Tibial nerve (tissue), 4 donors: ENCODE data around the gene RASSF7.

Source experiments
- CTCF ChIP-seq, 5 experiments: fragments of 200-600 bp in 3 of 5; fragments of 450-650 bp in 2 of 5; sonication (generic) in 3 of 5; IDR thresholded peaks; one replicate each; pipeline ENCODE4 v1.5.1; 2016 to 2019; ENCODE audit warnings: antibody characterized with exemption in 5 of 5, mild to moderate bottlenecking in 3 of 5, moderate library complexity in 2 of 5
- EP300 ChIP-seq, 2 donors: sonication (generic); formaldehyde crosslinking; IDR thresholded peaks; one replicate each; pipeline ENCODE4 v1.6.1; 2017; ENCODE audit warnings: antibody characterized with exemption in 2 of 2, mild to moderate bottlenecking in 1 of 2
- POLR2A ChIP-seq, 2 donors: fragments of 450-650 bp; IDR thresholded peaks; one replicate each; pipeline ENCODE4 v1.6.1; 2017; ENCODE audit warnings: antibody characterized with exemption in 2 of 2, mild to moderate bottlenecking in 2 of 2, moderate library complexity in 2 of 2

GRCh38 chr11:574632-575312 is 14.0 kb downstream of the RASSF7 start:
- TF ChIP-seq POLR2A (IDR thresholded peaks at IDR 0.05): no peak
- no peak for TF ChIP-seq CTCF (IDR thresholded peaks at IDR 0.05)
- TF ChIP-seq EP300 (IDR thresholded peaks at IDR 0.05): no peak
